Raji (cell line): ENCODE results near the gene ETV6.
A peak's percentile ranks its signal among the peaks of the same experiment; 100 is the strongest.

Experiments used
- POLR2A ChIP-seq: IDR thresholded peaks from 2 replicates; pipeline ENCODE4 v1.6.1; 2011; ENCODE audit warnings: low read depth, low read length, control low read depth; ENCODE audit not compliant: insufficient read depth

The ETV6 gene

DNA sequence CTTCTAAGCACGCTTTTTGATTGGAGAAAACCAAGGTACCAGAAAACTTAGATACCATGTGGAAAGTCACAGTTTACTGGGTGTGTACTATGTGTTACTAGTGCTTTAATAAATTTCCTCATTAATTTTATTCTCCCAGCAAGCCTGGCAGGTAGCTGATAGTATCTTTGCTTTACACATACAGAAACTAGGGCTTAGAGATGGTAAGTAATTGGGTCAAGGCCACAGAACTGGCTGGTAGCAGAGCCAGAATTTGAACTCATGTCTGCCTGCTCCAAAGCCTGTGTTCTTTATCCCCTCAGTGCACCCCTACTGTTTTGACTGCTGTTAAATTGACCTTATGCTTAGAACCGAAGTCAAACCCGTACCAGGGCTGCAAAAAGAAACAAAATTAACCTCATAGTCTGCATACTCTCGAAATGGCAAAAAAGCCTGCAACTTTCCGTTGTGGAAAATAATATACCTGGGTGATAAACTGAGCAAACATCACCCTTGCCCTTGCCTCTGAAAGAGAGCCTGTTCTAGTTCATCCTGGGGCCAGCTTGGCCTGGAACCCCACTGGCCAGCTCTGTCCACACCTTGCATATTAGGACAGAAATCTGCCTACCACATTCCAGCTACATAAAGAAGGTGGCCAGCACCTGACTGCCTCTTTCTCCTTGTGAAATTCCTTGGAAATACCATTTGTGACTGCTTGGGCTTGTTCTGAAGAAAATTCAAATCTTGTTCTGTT lies 118.9 kb downstream of the ETV6 start:
- TF ChIP-seq POLR2A: no peak

DNA sequence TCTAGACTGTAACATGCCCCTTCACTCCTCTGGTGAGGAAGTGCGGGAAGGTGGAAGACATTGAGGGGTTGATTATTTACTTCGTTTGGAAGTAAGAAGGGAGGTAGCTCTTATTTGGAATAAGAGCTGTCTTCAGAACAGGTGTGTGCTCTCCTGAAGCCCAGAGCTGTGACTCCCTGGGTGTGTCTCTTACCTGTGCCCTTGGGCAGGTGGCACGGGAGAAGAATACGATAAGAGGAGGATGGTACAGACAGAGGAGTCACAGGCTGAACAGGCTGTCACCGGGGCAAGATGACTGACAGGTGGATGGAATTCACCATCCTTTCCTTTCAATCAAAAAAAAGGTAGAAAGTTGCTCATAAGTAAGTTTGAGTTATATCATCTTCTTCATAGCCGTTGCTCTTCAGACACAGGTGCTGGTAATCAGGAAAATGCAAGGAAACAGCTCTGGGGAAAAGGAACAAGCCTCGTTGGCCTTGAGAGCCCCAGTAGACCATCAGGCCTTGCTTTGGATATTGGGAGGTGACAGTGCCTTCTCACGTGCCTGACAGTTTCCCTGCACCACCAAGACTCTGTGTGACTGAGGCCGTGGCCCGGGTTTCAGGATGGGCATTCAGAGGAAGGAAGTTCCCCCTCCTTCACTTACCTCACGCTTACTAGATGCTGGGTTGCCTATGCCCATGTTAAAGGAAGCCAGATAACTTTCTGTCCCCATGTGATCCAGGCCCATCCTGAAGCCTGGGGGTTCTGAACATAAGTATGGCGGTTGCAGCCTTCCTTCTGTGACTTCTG lies 120.4 kb downstream of the ETV6 start:
- TF ChIP-seq POLR2A: no peak

DNA sequence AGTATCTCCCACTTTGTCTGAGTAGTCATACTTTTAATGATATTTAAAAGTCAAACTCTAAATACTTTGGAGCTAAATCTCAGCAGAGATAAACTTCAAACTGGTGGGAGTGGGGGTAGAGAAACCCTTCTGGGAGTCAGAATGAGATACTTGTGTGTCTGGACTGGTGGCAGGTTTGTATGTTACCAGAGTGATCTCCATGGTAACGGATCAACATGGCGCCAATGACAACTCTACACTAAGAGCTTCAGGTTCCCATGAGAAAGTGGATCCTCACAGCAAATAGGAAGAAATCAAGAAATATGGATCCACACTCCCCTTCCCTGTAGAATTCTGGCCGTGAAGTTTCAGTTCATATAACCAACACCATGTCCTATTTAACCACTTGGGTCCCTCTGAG lies 121.9 kb downstream of the ETV6 start:
- no peak for TF ChIP-seq POLR2A

DNA sequence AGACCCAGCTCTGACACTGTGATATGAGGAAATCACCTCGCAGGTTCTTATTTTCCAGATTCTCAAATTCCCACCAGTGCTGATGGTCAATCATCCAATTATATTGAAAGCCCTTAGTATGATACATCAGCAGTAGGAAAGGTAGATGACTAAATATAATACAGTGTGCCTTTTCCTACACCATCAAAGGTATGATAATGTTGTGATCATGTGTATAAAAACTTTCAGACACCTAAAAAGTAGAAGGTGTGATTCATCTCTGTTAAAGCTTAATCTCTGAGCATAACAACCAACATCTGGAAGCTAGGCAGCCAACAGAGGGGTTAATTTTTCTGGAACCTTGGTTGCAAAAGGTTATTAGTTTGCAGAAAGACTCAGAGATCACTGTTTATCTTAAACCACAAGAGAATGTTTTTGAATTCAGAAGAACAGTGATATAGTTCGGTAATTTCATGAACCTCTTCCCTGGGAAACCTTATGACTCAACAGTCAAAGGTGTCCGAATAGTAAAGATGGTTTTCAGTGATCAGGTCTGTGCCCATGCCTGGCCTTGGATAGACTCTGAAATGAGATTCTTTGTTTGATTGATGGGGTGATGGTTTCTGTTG lies 122.5 kb downstream of the ETV6 start:
- TF ChIP-seq POLR2A: no peak

DNA sequence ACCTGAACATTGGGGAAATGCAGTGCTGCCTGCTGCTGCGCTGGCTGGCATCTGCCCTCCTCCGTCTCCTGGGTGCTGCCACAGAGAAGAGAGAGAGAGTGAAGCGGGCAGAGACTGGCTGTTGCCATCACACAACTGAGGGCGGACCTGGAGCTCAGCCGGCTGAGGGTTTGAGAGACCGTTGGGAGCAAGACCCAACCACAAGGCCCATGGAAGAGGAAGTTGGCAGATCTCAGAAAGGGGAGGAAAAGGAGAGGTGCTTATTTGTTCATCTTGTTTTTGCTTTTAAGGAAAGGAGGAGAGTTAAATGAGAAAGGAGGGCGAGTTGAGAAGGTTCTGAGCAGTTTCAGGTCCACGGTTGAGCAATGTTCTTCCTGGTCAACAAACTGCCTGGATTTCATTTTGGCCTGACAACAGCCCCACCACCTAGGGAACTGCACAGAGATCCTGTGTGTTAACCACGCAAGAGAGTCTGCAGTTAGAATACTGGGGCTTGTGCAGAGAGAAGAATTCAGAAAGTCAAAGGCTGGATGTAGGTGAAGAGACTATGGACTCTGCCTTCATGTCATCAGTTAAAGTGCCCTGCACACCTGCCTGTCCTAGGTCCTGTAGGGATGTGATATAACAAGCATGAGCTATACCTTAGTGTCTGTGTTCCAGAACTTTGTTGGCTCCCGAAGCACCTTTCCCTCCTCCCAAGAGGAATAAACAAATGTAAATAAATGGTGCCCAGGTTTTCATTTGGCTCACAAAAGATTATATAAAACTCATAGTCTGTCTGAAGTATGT lies 124.6 kb downstream of the ETV6 start:
- TF ChIP-seq POLR2A: no peak

DNA sequence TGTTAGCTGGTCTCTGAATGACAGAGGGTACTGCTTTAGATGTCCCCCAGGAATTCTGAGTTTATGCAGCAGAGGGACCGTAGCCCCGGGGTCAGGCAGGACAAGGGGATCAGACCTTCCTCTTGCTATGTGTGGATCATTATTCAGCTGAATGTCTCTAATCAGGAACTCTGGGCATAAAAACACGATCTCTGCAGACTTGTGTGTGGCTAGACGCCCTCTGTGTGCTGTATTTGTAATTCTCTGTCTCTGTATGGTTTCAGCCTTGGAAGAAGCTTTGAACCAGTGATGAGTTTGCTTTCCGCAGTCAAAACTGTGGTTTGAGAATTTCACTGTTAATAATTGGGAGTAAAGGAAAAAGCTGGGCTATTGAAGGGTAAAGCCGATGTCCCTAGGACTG lies 125.3 kb downstream of the ETV6 start:
- no peak for TF ChIP-seq POLR2A

DNA sequence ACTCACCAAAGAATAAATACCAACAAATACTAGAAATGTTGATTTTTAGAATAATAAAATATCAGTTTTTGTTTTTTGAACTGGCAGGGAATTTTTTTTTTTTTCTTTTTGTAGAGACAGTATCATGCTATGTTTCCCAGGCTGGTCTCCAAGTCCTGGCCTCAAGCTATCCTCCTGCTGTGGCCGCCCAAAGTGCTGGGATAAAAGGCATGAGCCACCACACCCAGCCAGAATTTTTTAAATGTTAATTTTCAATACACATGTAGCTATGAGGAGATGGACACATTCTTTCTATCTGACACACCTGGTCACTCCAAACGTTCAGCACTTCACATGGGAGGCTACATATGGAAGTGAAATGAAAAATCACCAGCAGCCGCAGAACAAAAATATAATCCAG lies 126.8 kb downstream of the ETV6 start:
- no peak for TF ChIP-seq POLR2A

DNA sequence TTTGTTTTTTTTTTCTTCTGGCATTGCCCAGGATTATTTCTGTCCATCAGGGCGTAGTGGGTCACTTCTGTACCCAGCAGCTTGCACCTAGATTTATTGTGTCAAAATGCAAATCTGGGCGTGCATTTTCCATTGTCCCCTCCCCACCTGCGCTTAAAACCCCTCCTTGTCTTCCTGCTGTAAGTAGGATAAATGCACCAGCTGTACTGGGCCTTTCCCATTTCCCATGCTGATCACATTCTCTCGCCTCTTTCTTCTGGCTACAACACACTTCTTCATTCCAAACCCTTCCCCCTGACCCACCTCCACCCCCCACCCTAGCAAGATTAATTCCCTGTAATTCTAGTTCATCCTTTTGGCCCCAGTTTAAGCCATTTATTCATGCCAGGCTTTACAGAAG lies 128.0 kb downstream of the ETV6 start:
- TF ChIP-seq POLR2A: no peak

DNA sequence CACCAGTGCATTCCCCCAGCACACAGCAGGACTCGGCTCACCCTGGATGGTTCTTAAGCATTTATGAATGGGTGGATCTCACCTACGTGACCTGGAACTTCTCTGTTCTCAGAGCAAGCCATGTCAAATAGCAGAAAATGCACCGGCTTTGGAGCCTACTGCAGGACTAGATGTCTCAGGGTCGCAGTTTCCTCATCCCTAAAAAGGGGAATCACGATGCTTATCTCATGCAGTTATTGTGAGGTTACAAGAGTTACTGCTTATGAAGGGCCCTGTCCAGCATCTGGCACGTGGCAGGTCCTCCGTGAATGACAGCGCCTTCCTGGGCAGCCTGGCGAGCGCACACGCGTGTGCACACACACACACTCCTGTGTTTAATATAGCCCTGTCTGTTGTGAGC lies 128.5 kb downstream of the ETV6 start:
- no peak for TF ChIP-seq POLR2A

DNA sequence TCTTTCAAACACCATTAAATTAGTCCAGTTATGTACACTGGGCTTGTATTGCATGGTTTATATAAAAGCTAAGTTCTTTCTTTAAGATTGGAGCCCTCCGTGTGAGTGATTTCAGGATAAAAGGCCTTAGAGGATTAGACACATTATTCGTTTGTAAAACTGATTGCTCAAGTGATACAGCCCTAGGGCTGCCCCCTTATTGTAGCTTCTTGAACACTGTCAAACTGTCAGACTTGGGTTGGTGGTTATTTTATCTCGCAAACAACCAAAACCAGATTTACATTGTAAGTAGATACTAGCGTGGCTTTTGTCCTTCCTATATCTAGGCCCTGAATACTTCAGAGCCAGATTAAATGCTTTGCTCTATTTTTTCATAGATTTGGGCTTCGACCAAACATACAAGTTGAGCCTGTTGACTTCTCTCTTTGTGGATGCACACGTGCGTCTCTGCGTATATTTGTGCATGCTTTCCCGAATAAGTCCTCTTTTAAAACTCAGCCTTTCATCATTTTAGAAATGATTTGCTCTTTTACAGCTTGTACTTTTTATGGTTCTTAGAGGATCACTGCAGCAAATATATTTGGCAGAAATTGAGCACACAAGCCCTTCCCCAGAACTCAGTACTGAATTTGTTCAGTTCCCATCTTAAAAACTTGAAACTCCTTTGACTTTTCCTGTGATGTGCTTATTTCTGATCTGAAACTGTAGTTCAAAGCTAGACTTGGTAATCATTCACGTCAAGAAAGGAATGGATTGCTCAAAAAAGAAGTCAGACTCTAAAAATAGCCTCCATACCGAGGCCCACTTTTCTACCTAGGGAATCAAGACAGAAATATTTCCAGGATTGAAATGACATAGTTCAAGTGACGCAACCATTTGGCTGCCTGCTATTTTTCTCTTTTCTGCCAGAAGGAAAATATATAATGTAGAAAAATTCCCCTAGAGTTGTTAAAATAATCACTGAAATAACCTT lies 129.5 kb downstream of the ETV6 start:
- no peak for TF ChIP-seq POLR2A

DNA sequence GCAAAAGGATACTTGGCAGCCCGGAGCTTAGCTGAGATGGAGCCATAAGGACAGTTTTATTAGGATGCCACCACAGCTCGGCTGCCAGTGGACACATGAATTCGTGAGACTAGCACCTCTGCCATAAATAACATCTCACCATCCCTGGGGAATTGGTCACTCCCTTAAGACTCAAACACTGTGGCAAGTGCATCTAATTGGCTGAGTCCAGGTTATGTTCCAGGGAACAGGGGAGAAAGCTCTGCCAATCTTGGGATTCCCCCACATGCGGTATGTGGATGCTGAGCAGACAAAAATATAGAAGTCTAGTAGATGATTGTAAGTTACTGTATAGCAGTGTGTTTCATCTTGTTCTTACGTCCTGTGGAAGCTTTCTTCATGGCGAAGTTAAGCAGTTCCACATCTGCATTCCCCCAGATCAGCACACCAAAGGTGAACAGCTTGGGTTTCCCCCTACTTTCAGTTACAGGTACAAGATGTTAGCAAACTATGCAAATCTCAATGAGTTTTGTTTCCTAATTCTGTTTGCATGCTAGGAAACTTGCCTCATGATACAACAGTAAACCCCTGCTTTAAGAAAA lies 131.1 kb downstream of the ETV6 start:
- peak; percentile 31; the same call in 1 of the 2 replicates for TF ChIP-seq POLR2A

DNA sequence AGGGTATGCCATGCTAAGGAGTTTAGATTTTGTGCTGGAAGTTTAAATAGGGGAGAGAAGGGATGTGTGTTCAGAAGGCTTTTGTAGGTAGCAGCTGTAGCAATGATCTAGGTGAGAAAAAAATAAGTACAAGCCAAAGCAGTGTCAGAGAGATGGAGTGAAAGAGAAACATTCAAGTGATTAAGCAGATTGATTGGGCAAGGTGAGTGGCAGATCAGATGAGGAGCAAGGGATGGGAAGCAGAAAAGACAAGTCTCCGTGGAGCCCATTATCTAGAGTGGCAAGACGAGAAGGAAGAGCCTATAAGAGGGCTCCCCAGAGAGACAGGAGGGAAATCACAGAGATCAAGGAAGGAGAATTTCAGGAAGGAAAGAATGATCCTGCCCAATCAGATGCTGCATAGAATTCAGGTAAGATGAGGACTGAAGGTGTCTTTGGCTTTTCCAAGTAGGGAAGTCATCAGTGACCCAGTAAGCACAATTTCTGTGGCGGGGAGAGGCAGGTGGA lies 133.5 kb downstream of the ETV6 start:
- no peak for TF ChIP-seq POLR2A

DNA sequence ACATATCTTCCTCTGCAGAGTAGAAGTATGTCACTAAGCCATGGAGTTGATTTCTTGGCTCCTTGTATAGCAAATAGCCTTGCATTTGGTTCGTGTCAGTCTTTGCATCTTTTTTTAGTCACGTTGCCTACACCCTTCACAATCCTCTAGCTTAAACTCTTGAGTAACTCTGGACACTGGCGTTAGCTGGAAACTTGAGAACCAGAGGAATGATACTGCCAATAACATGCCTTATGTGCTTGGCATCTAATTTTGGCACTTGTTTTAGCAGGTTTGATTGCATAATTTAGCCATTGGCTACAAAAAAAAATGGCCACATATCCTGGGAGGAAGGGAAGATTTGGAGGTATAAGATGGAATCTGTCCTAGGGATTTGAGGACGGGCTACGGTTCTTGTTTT lies 136.2 kb downstream of the ETV6 start:
- TF ChIP-seq POLR2A: no peak
